Activated T-cell treated with anti-CD3 and anti-CD28 coated beads, Interleukin-2, amount 50 U/mL, for 4 hours (primary cell): ENCODE measurements around the gene WDR82. TPM values are rescaled to one million over a fixed set of nuclear protein-coding genes. Genes with fewer than 3 reads are reported as not detected.

Experiments
- ATAC-seq, 2 donors: fragments of 200-7000 bp; cut with Tn5 transposase; one replicate each; pipeline ENCODE4 v1.10.0; 2021
- DNase-seq: peaks from one replicate; pipeline ENCODE4 v3.0.0-alpha.2; 2020
- H3K27me3 Mint-ChIP-seq: one replicate; pipeline ENCODE4 v1.8.0; 2021; ENCODE audit warnings: low read depth, mixed read lengths
- H3K36me3 Mint-ChIP-seq: one replicate; pipeline ENCODE4 v1.8.0; 2022; ENCODE audit warnings: mixed read lengths; ENCODE audit not compliant: insufficient read depth
- H3K4me1 Mint-ChIP-seq: one replicate; pipeline ENCODE4 v1.8.0; 2021; ENCODE audit warnings: low read depth, mixed read lengths
- H3K4me3 Mint-ChIP-seq: one replicate; pipeline ENCODE4 v1.8.0; 2021; ENCODE audit warnings: mild to moderate bottlenecking, moderate library complexity, mixed read lengths
- H3K9me3 Mint-ChIP-seq: one replicate; pipeline ENCODE4 v1.8.0; 2021; ENCODE audit warnings: mixed read lengths
- total RNA-seq, 3 donors: library from RNA; stranded (reverse); gene quantifications; one replicate each; pipeline ENCODE4 v1.2.1, GENCODE V29; 2021

The WDR82 gene, protein sequence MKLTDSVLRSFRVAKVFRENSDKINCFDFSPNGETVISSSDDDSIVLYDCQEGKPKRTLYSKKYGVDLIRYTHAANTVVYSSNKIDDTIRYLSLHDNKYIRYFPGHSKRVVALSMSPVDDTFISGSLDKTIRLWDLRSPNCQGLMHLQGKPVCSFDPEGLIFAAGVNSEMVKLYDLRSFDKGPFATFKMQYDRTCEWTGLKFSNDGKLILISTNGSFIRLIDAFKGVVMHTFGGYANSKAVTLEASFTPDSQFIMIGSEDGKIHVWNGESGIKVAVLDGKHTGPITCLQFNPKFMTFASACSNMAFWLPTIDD
- 100 to 1,000 TPM; 107 to 119 (median 115) TPM for total RNA-seq

DNA sequence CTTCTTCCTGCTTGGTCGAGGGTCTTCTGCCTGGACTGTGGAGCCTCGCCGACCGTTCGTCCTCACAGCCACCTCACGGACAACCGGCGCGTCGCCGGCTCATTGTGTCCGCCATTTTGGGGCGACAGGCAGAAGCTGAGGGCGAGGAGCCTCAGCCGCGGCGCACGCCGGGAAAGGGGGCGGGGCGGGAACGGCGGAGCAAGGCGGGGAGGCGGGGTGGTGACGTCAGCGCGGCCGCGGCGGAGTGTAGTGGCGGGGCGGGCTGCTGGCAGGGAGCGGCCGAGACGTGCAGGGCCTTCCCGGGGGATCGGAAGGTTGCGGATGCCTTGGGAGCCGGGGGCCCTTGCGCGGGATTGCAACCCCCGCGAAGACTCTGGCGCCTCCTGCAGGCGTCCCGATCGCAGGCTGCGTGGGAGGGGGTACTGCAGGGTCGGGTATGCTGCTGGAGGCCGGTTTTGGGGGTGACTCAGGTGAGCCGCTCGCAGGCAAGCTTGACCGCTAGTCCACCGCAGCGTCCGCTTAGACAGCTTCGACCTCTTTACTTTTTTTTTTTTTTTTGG lies at the start of gene WDR82:
TSS of gene WDR82 (minus strand) at position 140 of the 560 bp plus-strand sequence. CDS start 288 bp downstream, outside the sequence.
- DNase-seq (peak; percentile 98), ATAC-seq (peak; percentile 82 to 83)
- H3K27me3 Mint-ChIP-seq: no peaks in the 10 kb centered on the region
- peak within 1 kb of the TSS; percentile 95 for H3K4me3 Mint-ChIP-seq
- H3K9me3 Mint-ChIP-seq: no peaks in the 10 kb centered on the region
- H3K36me3 Mint-ChIP-seq: peaks cover 21% of the 10 kb centered on the region
- H3K4me1 Mint-ChIP-seq: peaks cover 60% of the 10 kb centered on the region

DNA sequence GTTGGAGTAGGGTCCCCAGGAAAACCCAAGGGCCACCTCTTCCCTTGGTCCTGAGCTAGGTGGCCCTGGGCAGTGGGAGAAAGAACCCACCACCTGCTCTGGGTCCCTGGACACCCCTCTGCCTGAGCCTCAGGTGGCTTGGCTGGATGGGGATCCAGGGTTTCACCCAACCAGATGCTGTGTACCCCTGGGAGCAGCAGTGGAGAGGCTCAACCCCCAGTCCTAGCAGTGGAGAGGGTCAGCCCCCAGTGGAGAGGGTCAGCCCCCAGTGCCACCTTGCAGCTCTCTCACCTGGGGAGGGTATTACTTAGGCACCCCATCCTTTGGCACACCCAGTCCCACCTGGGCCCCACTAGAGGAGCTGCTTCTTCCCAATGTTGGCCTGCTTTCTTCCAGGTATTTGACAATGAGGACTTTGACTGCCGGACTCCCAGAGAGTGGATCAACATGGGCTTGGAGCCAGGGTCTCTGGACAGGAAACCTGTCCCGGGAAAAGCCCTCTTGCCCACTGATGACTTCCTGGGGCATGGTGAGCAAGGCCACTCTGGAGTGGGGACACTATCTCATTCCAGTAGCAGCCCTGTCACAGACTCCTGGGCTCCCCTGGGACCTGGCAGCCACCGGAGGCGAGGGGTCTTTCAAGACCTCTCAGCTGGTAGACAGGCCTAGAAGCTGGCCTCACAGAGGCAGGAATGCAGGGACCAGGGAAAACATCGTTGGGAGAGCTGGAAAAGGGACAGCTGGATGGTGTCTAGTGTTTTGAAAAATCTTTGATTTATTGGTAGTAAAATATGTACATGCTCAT lies 49.2 kb upstream of the WDR82 start:
- Mint-ChIP-seq H3K36me3 (peaks cover 2% of the 10 kb centered on the region), H3K4me1 (no peaks in the 10 kb centered on the region), H3K4me3 (no peak overlapping the region), H3K9me3 (no peaks in the 10 kb centered on the region), H3K27me3 (no peaks in the 10 kb centered on the region)
- ATAC-seq: no peak
- DNase-seq: no peak

GRCh38 chr3:52326976-52327375 lies 48.5 kb upstream of the WDR82 start:
- Mint-ChIP-seq H3K36me3 (peaks cover 2% of the 10 kb centered on the region), H3K9me3 (no peaks in the 10 kb centered on the region), H3K4me1 (no peaks in the 10 kb centered on the region), H3K4me3 (no peak overlapping the region), H3K27me3 (no peaks in the 10 kb centered on the region)
- DNase-seq: no peak
- no peak for ATAC-seq

DNA sequence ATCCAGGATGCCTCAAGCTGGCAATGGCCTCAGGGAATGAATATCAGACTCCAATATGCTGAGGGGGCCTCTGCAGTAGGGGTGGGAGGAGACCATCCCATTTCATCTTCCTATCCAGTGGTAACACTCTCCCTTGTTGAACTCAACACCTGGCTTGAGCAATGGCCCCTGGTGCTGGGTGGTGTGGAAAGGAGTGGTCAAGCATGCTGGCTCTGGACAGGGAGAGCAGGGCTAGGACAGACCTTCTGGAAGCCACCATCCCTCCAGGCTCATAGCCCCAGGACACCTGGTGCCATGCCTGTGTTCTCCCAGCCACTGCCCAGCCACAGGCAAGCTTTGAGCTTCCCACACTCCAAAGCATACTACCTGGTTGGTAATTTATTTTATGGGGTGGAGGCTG lies 47.2 kb upstream of the WDR82 start:
- Mint-ChIP-seq H3K27me3 (no peaks in the 10 kb centered on the region), H3K4me1 (no peaks in the 10 kb centered on the region)
- DNase-seq: no peak

DNA sequence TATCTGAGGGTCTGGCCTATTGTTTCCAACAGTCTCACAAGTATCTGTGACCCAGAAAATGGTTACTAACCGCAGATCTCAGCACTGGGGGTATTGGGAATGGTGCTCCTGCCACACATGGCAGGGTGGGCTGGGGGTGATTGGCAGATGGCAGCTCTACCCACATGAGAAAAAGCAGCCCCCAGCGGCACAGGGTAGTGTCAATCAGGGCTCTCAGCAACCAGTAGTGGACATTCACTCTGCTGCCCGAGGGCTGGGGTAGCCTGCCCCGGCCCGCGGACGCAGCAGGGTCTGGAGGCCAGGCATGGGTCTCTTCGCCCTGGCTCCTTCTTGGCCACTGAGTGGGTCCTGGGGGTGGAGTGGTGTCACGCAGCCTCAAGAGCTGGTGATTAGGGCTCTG lies 46.2 kb upstream of the WDR82 start:
- no peak for ATAC-seq
- DNase-seq: no peak
- H3K9me3 Mint-ChIP-seq: no peaks in the 10 kb centered on the region
- no peaks in the 10 kb centered on the region for H3K4me1 Mint-ChIP-seq
- H3K36me3 Mint-ChIP-seq: peaks cover 2% of the 10 kb centered on the region
- no peak overlapping the region for H3K4me3 Mint-ChIP-seq
- no peaks in the 10 kb centered on the region for H3K27me3 Mint-ChIP-seq

More for the DNA sequence above, 47.2 kb upstream of the WDR82 start:
- H3K4me3 Mint-ChIP-seq: no peak overlapping the region
- H3K36me3 Mint-ChIP-seq: peaks cover 2% of the 10 kb centered on the region
- H3K9me3 Mint-ChIP-seq: no peaks in the 10 kb centered on the region
- ATAC-seq: no peak

DNA sequence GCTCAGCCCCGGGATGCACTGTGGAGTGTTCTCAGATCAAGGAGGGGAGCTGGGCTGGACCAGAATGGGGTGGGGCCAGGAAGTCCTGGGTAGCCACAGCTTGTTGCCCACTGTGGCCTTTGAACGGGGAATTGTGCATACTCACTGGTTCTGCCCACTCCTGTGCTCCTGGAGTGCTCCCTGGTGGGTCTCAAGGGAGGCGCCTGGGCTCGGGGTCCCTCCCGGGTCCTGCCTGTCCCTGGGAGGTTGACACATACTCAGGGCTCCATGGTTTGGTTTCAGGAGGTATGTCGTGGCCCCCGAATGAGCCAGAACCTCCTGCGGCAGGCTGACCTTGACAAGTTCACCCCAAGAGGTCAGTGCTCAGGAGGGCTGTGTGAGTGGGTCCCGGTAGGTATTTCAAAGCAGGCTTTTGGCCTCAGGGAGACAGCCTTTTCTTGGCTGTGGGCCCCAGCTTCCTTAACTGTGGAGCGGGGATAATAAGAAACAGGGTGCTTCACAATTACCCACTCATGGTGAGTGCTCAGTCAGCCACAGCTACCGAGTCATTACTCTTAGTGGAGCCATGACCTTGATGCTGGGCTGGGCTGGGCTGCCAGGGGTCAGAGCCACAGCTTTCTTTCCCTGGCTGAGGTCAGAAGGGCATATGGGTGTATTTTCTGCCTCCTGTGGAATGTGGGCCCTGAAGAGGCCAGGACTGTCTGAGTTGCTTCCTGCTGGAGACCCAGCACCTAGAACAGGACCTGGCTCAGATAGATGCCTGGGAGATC lies 45.3 kb upstream of the WDR82 start:
- no peaks in the 10 kb centered on the region for H3K9me3 Mint-ChIP-seq
- peaks cover 2% of the 10 kb centered on the region for H3K36me3 Mint-ChIP-seq
- DNase-seq (no peak), ATAC-seq (no peak)
- no peak overlapping the region for H3K4me3 Mint-ChIP-seq
- H3K4me1 Mint-ChIP-seq: peaks cover 3% of the 10 kb centered on the region
- no peaks in the 10 kb centered on the region for H3K27me3 Mint-ChIP-seq

DNA sequence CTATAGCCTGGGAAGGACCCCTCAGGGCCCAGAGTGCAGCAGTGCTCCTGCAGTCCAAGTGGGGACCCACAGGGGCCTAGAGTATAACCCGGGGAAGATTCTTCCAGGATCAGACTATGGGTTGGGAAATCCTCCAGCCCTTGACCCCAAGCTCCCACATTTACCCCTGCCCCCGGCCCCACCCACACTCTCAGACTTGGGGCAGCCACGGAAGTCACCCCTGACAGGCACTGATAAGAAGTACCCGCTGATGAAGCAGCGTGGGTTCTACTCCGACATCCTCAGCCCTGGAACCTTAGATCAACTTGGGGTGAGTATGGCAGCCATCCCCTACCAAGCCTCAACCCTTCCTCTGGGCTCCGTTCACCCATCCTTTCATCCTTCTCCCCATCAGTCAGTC lies 44.0 kb upstream of the WDR82 start:
- Mint-ChIP-seq H3K4me1 (peaks cover 12% of the 10 kb centered on the region), H3K27me3 (no peaks in the 10 kb centered on the region), H3K4me3 (no peak overlapping the region), H3K9me3 (no peaks in the 10 kb centered on the region), H3K36me3 (peaks cover 4% of the 10 kb centered on the region)
- ATAC-seq (no peak), DNase-seq (no peak)

- H3K4me1 Mint-ChIP-seq: peaks cover 19% of the 10 kb centered on the region
- H3K36me3 Mint-ChIP-seq: peaks cover 4% of the 10 kb centered on the region
- no peaks in the 10 kb centered on the region for H3K9me3 Mint-ChIP-seq
Measured at GRCh38 chr3:52321481-52321880, 43.0 kb upstream of the WDR82 start.

DNA sequence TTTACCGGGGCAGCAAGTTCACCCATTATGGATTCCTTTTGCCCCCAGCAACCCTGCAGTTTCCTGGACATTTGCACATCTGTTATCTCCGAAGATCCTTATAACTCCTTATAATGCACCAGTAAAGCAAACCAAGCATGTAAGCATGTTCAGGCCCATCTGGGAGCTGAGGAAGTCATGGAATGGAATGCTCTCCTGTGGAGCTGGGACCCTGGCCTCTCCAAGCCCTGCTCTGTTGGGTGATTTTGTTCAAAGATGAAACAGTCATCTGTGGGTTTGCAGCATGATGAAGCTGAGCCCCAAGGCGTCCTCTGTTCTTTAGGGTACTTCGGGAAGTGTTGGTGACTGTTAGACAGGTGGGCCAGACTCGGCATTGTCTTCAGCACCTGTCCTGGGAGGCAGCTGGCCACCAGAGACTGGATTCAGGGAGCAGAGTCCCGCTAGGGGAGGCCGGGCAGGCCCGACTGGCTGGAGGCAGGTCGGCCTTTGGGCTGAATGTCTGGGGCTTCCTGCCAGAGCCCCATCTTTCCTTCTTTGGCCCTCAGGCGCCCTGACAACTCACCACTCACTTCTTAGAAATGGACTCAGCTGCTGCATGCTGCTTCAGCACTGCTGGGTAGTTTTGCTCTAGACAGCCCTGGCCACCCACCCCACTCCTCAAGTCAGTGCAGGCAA lies 41.6 kb upstream of the WDR82 start:
- ATAC-seq (no peak), DNase-seq (no peak)
- H3K27me3 Mint-ChIP-seq: no peaks in the 10 kb centered on the region

More at GRCh38 chr3:52321481-52321880, 43.0 kb upstream of the WDR82 start:
- H3K4me3 Mint-ChIP-seq: no peak overlapping the region
- H3K27me3 Mint-ChIP-seq: no peaks in the 10 kb centered on the region
- no peak for DNase-seq
- ATAC-seq: no peak

GRCh38 chr3:52318186-52318816 lies 39.9 kb upstream of the WDR82 start:
- H3K36me3 Mint-ChIP-seq: peaks cover 4% of the 10 kb centered on the region

More for the DNA sequence above, 41.6 kb upstream of the WDR82 start:
- H3K4me1 Mint-ChIP-seq: peaks cover 19% of the 10 kb centered on the region
- H3K9me3 Mint-ChIP-seq: no peaks in the 10 kb centered on the region
- H3K36me3 Mint-ChIP-seq: peaks cover 4% of the 10 kb centered on the region
- H3K4me3 Mint-ChIP-seq: no peak overlapping the region

GRCh38 chr3:52317208-52318000 lies 39.0 kb upstream of the WDR82 start:
- ATAC-seq (peak; percentile 99 to 100), DNase-seq (peak; percentile 64)
- Mint-ChIP-seq H3K4me3 (peak overlapping the region; percentile 68), H3K36me3 (peaks cover 4% of the 10 kb centered on the region), H3K9me3 (no peaks in the 10 kb centered on the region), H3K27me3 (no peaks in the 10 kb centered on the region), H3K4me1 (peaks cover 19% of the 10 kb centered on the region)

More at GRCh38 chr3:52318186-52318816, 39.9 kb upstream of the WDR82 start:
- no peak overlapping the region for H3K4me3 Mint-ChIP-seq
- H3K4me1 Mint-ChIP-seq: peaks cover 19% of the 10 kb centered on the region
- DNase-seq (no peak), ATAC-seq (no peak)
- no peaks in the 10 kb centered on the region for H3K9me3 Mint-ChIP-seq
- no peaks in the 10 kb centered on the region for H3K27me3 Mint-ChIP-seq

- DNase-seq (no peak), ATAC-seq (no peak)
- Mint-ChIP-seq H3K4me1 (peaks cover 22% of the 10 kb centered on the region), H3K9me3 (no peaks in the 10 kb centered on the region), H3K4me3 (peak within 1 kb of the TSS; percentile 68), H3K36me3 (peaks cover 4% of the 10 kb centered on the region), H3K27me3 (no peaks in the 10 kb centered on the region)
Measured at GRCh38 chr3:52315977-52316764, 37.7 kb upstream of the WDR82 start, which contains the start of gene DNAH1. TSS of gene DNAH1 (plus strand) at chr3:52316319. CDS start at chr3:52322443, 6,124 bp downstream.
